ENCODE results near the gene TAF12. TPM values are rescaled to one million over a fixed set of nuclear protein-coding genes. Genes with fewer than 3 reads are reported as not detected.
"Not testable (repeated sequence)": the region's sequence is repeated elsewhere in the genome, so short reads cannot be mapped to it uniquely, and the experiment has no call there.

Gene TAF12
- total RNA-seq, 1 donor from 2014 or later = 24.0 TPM

GRCh38 chr1:28582248-28582615, 60.6 kb downstream of the TAF12 start:
- peak in 1 of 2 donors; percentile 21 for DNase-seq (ENCODE audit: low read depth in 2 of 2)

- DNase-seq (ENCODE audit: low read depth in 2 of 2) = peak; percentile 88 to 96
These were observed 61.2 kb downstream of the TAF12 start for GRCh38 chr1:28581531-28582247.

- DNase-seq (ENCODE audit: low read depth in 2 of 2) = peak in 1 of 2 donors; percentile 61
These were observed 61.9 kb downstream of the TAF12 start for GRCh38 chr1:28580722-28581530.

GRCh38 chr1:28579401-28579800, 63.5 kb downstream of the TAF12 start:
- no peak for DNase-seq (ENCODE audit: low read depth in 2 of 2)

- DNase-seq (ENCODE audit: low read depth in 2 of 2) = no peak
These were observed 64.1 kb downstream of the TAF12 start for GRCh38 chr1:28578696-28579218.

- DNase-seq (ENCODE audit: low read depth in 2 of 2) = no peak
These were observed 64.9 kb downstream of the TAF12 start for GRCh38 chr1:28577738-28578536.

- no peak for DNase-seq (ENCODE audit: low read depth in 2 of 2)
These were observed 65.7 kb downstream of the TAF12 start for GRCh38 chr1:28577052-28577678.

- no peak for DNase-seq (ENCODE audit: low read depth in 2 of 2)
These were observed 69.3 kb downstream of the TAF12 start for GRCh38 chr1:28573564-28573963.

GRCh38 chr1:28572891-28573290, 70.0 kb downstream of the TAF12 start:
- DNase-seq (ENCODE audit: low read depth in 2 of 2) = not testable (repeated sequence)

- DNase-seq (ENCODE audit: low read depth in 2 of 2) = no peak
These were observed 71.0 kb downstream of the TAF12 start for GRCh38 chr1:28571911-28572310.

- DNase-seq (ENCODE audit: low read depth in 2 of 2) = no peak
These were observed 75.9 kb downstream of the TAF12 start for GRCh38 chr1:28566931-28567330.

GRCh38 chr1:28565726-28566125, 77.1 kb downstream of the TAF12 start:
- DNase-seq (ENCODE audit: low read depth in 2 of 2) = no peak

GRCh38 chr1:28565040-28565439, 77.8 kb downstream of the TAF12 start:
- DNase-seq (ENCODE audit: low read depth in 2 of 2) = no peak

- DNase-seq (ENCODE audit: low read depth in 2 of 2) = no peak
These were observed 78.6 kb downstream of the TAF12 start for GRCh38 chr1:28564310-28564709.

GRCh38 chr1:28560886-28561285, 82.0 kb downstream of the TAF12 start:
- DNase-seq (ENCODE audit: low read depth in 2 of 2) = no peak

Other genes starting within 250 kb of the TAF12 start
- 41.6 and 52.4 TPM in 2 replicates for gene RCC1, start 137.0 kb downstream of the TAF12 start, total RNA-seq
- 18.8 and 20.7 TPM in 2 replicates for gene TRNAU1AP, start 90.0 kb downstream of the TAF12 start, total RNA-seq
- gene RAB42, start 50.8 kb downstream of the TAF12 start, total RNA-seq = 5.6 and 11.4 TPM in 2 replicates
- gene RNU11, start 5.5 kb upstream of the TAF12 start, total RNA-seq = not detected in 2 replicates
- 5.3 and 7.5 TPM in 2 replicates for gene GMEB1, start 25.7 kb upstream of the TAF12 start, total RNA-seq
- gene YTHDF2, start 93.9 kb upstream of the TAF12 start, total RNA-seq = 62.6 and 86.0 TPM in 2 replicates
- gene OPRD1, start 169.1 kb upstream of the TAF12 start, total RNA-seq = not detected in 2 replicates